ENCODE results near the gene PHF20. TPM values are rescaled to one million over a fixed set of nuclear protein-coding genes. Genes with fewer than 3 reads are reported as not detected.

Gene PHF20
- total RNA-seq, 1 donor, result 34.5 TPM

Small RNA genes within 50 kb of the gene (small RNA-seq; reads per million reads assigned to genes)
- gene COX7BP2 (not detected), gene HIGD1AP16 (not detected), gene RF00019 (not detected), gene RF00026 (not detected), gene RNU4-40P (not detected), gene RNU6-937P (not detected)

Other genes with a start within 250 kb of the PHF20 start
- not detected in 2 replicates for gene C20orf173, start 242.4 kb upstream of the PHF20 start, total RNA-seq
- 278 and 325 TPM in 2 replicates for gene ERGIC3, start 229.9 kb upstream of the PHF20 start, total RNA-seq
- 5.6 and 8.1 TPM in 2 replicates for gene SPAG4, start 156.2 kb upstream of the PHF20 start, total RNA-seq
- 92.0 and 143 TPM in 2 replicates for gene CPNE1, start 107.1 kb upstream of the PHF20 start, total RNA-seq
- gene RBM12, start 107.1 kb upstream of the PHF20 start, total RNA-seq, result 50.9 and 56.1 TPM in 2 replicates
- 37.0 and 40.6 TPM in 2 replicates for gene NFS1, start 72.7 kb upstream of the PHF20 start, total RNA-seq
- 143 and 189 TPM in 2 replicates for gene ROMO1, start 72.6 kb upstream of the PHF20 start, total RNA-seq
- 279 and 372 TPM in 2 replicates for gene RBM39, start 29.8 kb upstream of the PHF20 start, total RNA-seq
- gene SCAND1, start 182.5 kb downstream of the PHF20 start, total RNA-seq, result 41.0 and 92.1 TPM in 2 replicates
- 1.7 and 4.5 TPM in 2 replicates for gene CNBD2, start 196.6 kb downstream of the PHF20 start, total RNA-seq

Data from fibroblast of villous mesenchyme (primary cell).